HL-60 (cell line): ENCODE results near the gene ANGPT4.

ENCODE experiments used
- POLR2AphosphoS5 ChIP-seq: IDR thresholded peaks from 2 replicates; pipeline ENCODE4 v1.6.1; 2012; ENCODE audit warnings: low read depth
- TF ChIP-seq, protein P1 (sequence below): IDR thresholded peaks from one replicate; pipeline ENCODE4 v1.5.1; 2011; ENCODE audit warnings: low read length, control low read depth, inconsistent platforms; ENCODE audit not compliant: insufficient read depth
- TF ChIP-seq, protein P2 (sequence below): IDR thresholded peaks from 2 replicates; pipeline ENCODE4 v1.6.1; 2012; ENCODE audit warnings: low read depth; ENCODE audit not compliant: insufficient replicate concordance

- TF ChIP-seq, protein P1, sequence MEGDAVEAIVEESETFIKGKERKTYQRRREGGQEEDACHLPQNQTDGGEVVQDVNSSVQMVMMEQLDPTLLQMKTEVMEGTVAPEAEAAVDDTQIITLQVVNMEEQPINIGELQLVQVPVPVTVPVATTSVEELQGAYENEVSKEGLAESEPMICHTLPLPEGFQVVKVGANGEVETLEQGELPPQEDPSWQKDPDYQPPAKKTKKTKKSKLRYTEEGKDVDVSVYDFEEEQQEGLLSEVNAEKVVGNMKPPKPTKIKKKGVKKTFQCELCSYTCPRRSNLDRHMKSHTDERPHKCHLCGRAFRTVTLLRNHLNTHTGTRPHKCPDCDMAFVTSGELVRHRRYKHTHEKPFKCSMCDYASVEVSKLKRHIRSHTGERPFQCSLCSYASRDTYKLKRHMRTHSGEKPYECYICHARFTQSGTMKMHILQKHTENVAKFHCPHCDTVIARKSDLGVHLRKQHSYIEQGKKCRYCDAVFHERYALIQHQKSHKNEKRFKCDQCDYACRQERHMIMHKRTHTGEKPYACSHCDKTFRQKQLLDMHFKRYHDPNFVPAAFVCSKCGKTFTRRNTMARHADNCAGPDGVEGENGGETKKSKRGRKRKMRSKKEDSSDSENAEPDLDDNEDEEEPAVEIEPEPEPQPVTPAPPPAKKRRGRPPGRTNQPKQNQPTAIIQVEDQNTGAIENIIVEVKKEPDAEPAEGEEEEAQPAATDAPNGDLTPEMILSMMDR = no peak
- no peak for TF ChIP-seq POLR2AphosphoS5
- TF ChIP-seq, protein P2, sequence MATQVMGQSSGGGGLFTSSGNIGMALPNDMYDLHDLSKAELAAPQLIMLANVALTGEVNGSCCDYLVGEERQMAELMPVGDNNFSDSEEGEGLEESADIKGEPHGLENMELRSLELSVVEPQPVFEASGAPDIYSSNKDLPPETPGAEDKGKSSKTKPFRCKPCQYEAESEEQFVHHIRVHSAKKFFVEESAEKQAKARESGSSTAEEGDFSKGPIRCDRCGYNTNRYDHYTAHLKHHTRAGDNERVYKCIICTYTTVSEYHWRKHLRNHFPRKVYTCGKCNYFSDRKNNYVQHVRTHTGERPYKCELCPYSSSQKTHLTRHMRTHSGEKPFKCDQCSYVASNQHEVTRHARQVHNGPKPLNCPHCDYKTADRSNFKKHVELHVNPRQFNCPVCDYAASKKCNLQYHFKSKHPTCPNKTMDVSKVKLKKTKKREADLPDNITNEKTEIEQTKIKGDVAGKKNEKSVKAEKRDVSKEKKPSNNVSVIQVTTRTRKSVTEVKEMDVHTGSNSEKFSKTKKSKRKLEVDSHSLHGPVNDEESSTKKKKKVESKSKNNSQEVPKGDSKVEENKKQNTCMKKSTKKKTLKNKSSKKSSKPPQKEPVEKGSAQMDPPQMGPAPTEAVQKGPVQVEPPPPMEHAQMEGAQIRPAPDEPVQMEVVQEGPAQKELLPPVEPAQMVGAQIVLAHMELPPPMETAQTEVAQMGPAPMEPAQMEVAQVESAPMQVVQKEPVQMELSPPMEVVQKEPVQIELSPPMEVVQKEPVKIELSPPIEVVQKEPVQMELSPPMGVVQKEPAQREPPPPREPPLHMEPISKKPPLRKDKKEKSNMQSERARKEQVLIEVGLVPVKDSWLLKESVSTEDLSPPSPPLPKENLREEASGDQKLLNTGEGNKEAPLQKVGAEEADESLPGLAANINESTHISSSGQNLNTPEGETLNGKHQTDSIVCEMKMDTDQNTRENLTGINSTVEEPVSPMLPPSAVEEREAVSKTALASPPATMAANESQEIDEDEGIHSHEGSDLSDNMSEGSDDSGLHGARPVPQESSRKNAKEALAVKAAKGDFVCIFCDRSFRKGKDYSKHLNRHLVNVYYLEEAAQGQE = no peak
Measured at GRCh38 chr20:916825-917224, 691 bp upstream of the ANGPT4 start.
